ENCODE measurements around the gene PIGL.

DNA sequence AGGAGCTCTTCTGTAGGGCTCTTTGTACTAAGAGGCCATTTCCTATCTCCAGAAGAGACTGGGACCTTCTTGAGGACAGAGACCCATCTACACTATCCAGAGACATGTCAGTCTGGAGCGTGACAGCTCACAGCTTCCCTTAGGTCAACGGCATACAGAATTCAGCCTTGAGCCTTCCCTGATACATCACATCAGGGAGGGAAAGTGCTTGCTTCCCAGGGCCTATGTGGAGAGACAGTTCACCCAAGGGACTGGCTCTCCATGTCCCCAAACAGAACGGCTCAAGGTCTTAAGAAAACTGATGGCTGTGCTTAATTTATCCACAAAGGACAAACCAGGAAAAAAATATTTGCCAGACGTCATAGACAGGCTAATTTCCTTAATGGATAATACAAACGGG lies 128.6 kb downstream of the PIGL start:
- TF ChIP-seq EZH2 (IDR thresholded peaks at IDR 0.05; ENCODE audit: insufficient read depth, poor library complexity, severe bottlenecking) (no peak), EZH2phosphoT487 (IDR thresholded peaks at IDR 0.05; ENCODE audit: insufficient read depth, low read depth) (no peak)
